ENCODE data around the gene GZMB.
"Not testable (repeated sequence)": the region's sequence is repeated elsewhere in the genome, so short reads cannot be mapped to it uniquely, and the experiment has no call there.

The GZMB gene

GRCh38 chr14:24664366-24664765 is 30.4 kb upstream of the GZMB start:
- no peaks in the 10 kb centered on the region for H3K9me3 ChIP-seq (ENCODE audit: control insufficient read depth, low read length)
- no peak overlapping the region for H3K9ac ChIP-seq (ENCODE audit: low read length)
- no peaks in the 10 kb centered on the region for H3K27me3 ChIP-seq (ENCODE audit: control insufficient read depth, insufficient read depth, low read length)
- no peak overlapping the region for H3K4me3 ChIP-seq (ENCODE audit: low read length)
- H3K4me1 ChIP-seq (ENCODE audit: control insufficient read depth, insufficient read depth, low read length): no peaks in the 10 kb centered on the region
- H3K36me3 ChIP-seq (ENCODE audit: control insufficient read depth, insufficient read depth, low read length): no peaks in the 10 kb centered on the region

GRCh38 chr14:24662753-24663152 is 28.8 kb upstream of the GZMB start:
- no peak overlapping the region for H3K9ac ChIP-seq (ENCODE audit: low read length)
- no peaks in the 10 kb centered on the region for H3K4me1 ChIP-seq (ENCODE audit: control insufficient read depth, insufficient read depth, low read length)
- no peaks in the 10 kb centered on the region for H3K27me3 ChIP-seq (ENCODE audit: control insufficient read depth, insufficient read depth, low read length)

GRCh38 chr14:24659916-24660570 is 26.1 kb upstream of the GZMB start:
- no peaks in the 10 kb centered on the region for H3K36me3 ChIP-seq (ENCODE audit: control insufficient read depth, insufficient read depth, low read length)

More at GRCh38 chr14:24662753-24663152, 28.8 kb upstream of the GZMB start:
- Histone ChIP-seq H3K9me3 (ENCODE audit: control insufficient read depth, low read length) (no peaks in the 10 kb centered on the region), H3K36me3 (ENCODE audit: control insufficient read depth, insufficient read depth, low read length) (no peaks in the 10 kb centered on the region), H3K4me3 (ENCODE audit: low read length) (no peak overlapping the region)

GRCh38 chr14:24648361-24648760 is 14.4 kb upstream of the GZMB start:
- H3K4me1 ChIP-seq (ENCODE audit: control insufficient read depth, insufficient read depth, low read length); H3K4me3 ChIP-seq (ENCODE audit: low read length); H3K9me3 ChIP-seq (ENCODE audit: control insufficient read depth, low read length); H3K27me3 ChIP-seq (ENCODE audit: control insufficient read depth, insufficient read depth, low read length); H3K9ac ChIP-seq (ENCODE audit: low read length); H3K36me3 ChIP-seq (ENCODE audit: control insufficient read depth, insufficient read depth, low read length): not testable (repeated sequence)

More at GRCh38 chr14:24659916-24660570, 26.1 kb upstream of the GZMB start:
- H3K9me3 ChIP-seq (ENCODE audit: control insufficient read depth, low read length): no peaks in the 10 kb centered on the region
- no peak overlapping the region for H3K4me3 ChIP-seq (ENCODE audit: low read length)
- H3K4me1 ChIP-seq (ENCODE audit: control insufficient read depth, insufficient read depth, low read length): no peaks in the 10 kb centered on the region
- H3K9ac ChIP-seq (ENCODE audit: low read length): no peak overlapping the region
- H3K27me3 ChIP-seq (ENCODE audit: control insufficient read depth, insufficient read depth, low read length): no peaks in the 10 kb centered on the region

GRCh38 chr14:24639905-24640304 is 5.9 kb upstream of the GZMB start:
- Histone ChIP-seq H3K9me3 (ENCODE audit: control insufficient read depth, low read length) (no peaks in the 10 kb centered on the region), H3K27me3 (ENCODE audit: control insufficient read depth, insufficient read depth, low read length) (no peaks in the 10 kb centered on the region), H3K9ac (ENCODE audit: low read length) (no peak overlapping the region), H3K36me3 (ENCODE audit: control insufficient read depth, insufficient read depth, low read length) (no peaks in the 10 kb centered on the region), H3K4me1 (ENCODE audit: control insufficient read depth, insufficient read depth, low read length) (no peaks in the 10 kb centered on the region), H3K4me3 (ENCODE audit: low read length) (no peak overlapping the region)

GRCh38 chr14:24639270-24639669 is 5.3 kb upstream of the GZMB start:
- Histone ChIP-seq H3K4me1 (ENCODE audit: control insufficient read depth, insufficient read depth, low read length) (no peaks in the 10 kb centered on the region), H3K27me3 (ENCODE audit: control insufficient read depth, insufficient read depth, low read length) (no peaks in the 10 kb centered on the region), H3K4me3 (ENCODE audit: low read length) (no peak overlapping the region), H3K9me3 (ENCODE audit: control insufficient read depth, low read length) (no peaks in the 10 kb centered on the region), H3K36me3 (ENCODE audit: control insufficient read depth, insufficient read depth, low read length) (no peaks in the 10 kb centered on the region), H3K9ac (ENCODE audit: low read length) (no peak overlapping the region)

- no peaks in the 10 kb centered on the region for H3K36me3 ChIP-seq (ENCODE audit: control insufficient read depth, insufficient read depth, low read length)
- no peaks in the 10 kb centered on the region for H3K27me3 ChIP-seq (ENCODE audit: control insufficient read depth, insufficient read depth, low read length)
- H3K4me3 ChIP-seq (ENCODE audit: low read length): no peak overlapping the region
- H3K9ac ChIP-seq (ENCODE audit: low read length): no peak overlapping the region
- H3K9me3 ChIP-seq (ENCODE audit: control insufficient read depth, low read length): no peaks in the 10 kb centered on the region
- H3K4me1 ChIP-seq (ENCODE audit: control insufficient read depth, insufficient read depth, low read length): no peaks in the 10 kb centered on the region
Observed at GRCh38 chr14:24633353-24633752, 637 bp downstream of the GZMB start.

- no peak overlapping the region for H3K9ac ChIP-seq (ENCODE audit: low read length)
- H3K4me3 ChIP-seq (ENCODE audit: low read length): no peak overlapping the region
- no peaks in the 10 kb centered on the region for H3K4me1 ChIP-seq (ENCODE audit: control insufficient read depth, insufficient read depth, low read length)
- no peaks in the 10 kb centered on the region for H3K36me3 ChIP-seq (ENCODE audit: control insufficient read depth, insufficient read depth, low read length)
- no peaks in the 10 kb centered on the region for H3K9me3 ChIP-seq (ENCODE audit: control insufficient read depth, low read length)
- no peaks in the 10 kb centered on the region for H3K27me3 ChIP-seq (ENCODE audit: control insufficient read depth, insufficient read depth, low read length)
Observed at GRCh38 chr14:24632761-24633160, 1.2 kb downstream of the GZMB start.

GRCh38 chr14:24632336-24632735 is 1.7 kb downstream of the GZMB start:
- H3K4me3 ChIP-seq (ENCODE audit: low read length): no peak overlapping the region
- H3K9ac ChIP-seq (ENCODE audit: low read length): no peak overlapping the region
- H3K4me1 ChIP-seq (ENCODE audit: control insufficient read depth, insufficient read depth, low read length): no peaks in the 10 kb centered on the region
- H3K27me3 ChIP-seq (ENCODE audit: control insufficient read depth, insufficient read depth, low read length): no peaks in the 10 kb centered on the region
- no peaks in the 10 kb centered on the region for H3K36me3 ChIP-seq (ENCODE audit: control insufficient read depth, insufficient read depth, low read length)
- H3K9me3 ChIP-seq (ENCODE audit: control insufficient read depth, low read length): no peaks in the 10 kb centered on the region

- H3K4me3 ChIP-seq (ENCODE audit: low read length): no peak overlapping the region
- H3K9me3 ChIP-seq (ENCODE audit: control insufficient read depth, low read length): no peaks in the 10 kb centered on the region
- H3K9ac ChIP-seq (ENCODE audit: low read length): no peak overlapping the region
- no peaks in the 10 kb centered on the region for H3K36me3 ChIP-seq (ENCODE audit: control insufficient read depth, insufficient read depth, low read length)
- no peaks in the 10 kb centered on the region for H3K27me3 ChIP-seq (ENCODE audit: control insufficient read depth, insufficient read depth, low read length)
- H3K4me1 ChIP-seq (ENCODE audit: control insufficient read depth, insufficient read depth, low read length): no peaks in the 10 kb centered on the region
Observed at GRCh38 chr14:24631749-24632335, 2.1 kb downstream of the GZMB start.

- Histone ChIP-seq H3K4me1 (ENCODE audit: control insufficient read depth, insufficient read depth, low read length) (no peaks in the 10 kb centered on the region), H3K9ac (ENCODE audit: low read length) (no peak overlapping the region), H3K9me3 (ENCODE audit: control insufficient read depth, low read length) (no peaks in the 10 kb centered on the region), H3K36me3 (ENCODE audit: control insufficient read depth, insufficient read depth, low read length) (no peaks in the 10 kb centered on the region), H3K4me3 (ENCODE audit: low read length) (no peak overlapping the region), H3K27me3 (ENCODE audit: control insufficient read depth, insufficient read depth, low read length) (no peaks in the 10 kb centered on the region)
Observed at GRCh38 chr14:24630872-24631477, 3.0 kb downstream of the GZMB start.

GRCh38 chr14:24630087-24630871 is 3.7 kb downstream of the GZMB start:
- Histone ChIP-seq H3K9me3 (ENCODE audit: control insufficient read depth, low read length) (no peaks in the 10 kb centered on the region), H3K27me3 (ENCODE audit: control insufficient read depth, insufficient read depth, low read length) (no peaks in the 10 kb centered on the region), H3K36me3 (ENCODE audit: control insufficient read depth, insufficient read depth, low read length) (no peaks in the 10 kb centered on the region), H3K4me1 (ENCODE audit: control insufficient read depth, insufficient read depth, low read length) (no peaks in the 10 kb centered on the region), H3K4me3 (ENCODE audit: low read length) (no peak overlapping the region), H3K9ac (ENCODE audit: low read length) (no peak overlapping the region)

Data from mucosa of stomach (tissue), 1 donor.